Right ventricle myocardium superior (tissue), 1 donor: ENCODE measurements around the gene BOD1. TPM values are rescaled to one million over a fixed set of nuclear protein-coding genes. Genes with fewer than 3 reads are reported as not detected.

Source experiments
- ATAC-seq: fragments of 200-7000 bp; cut with Tn5 transposase; one replicate; pipeline ENCODE4 v1.9.1; 2020; ENCODE audit warnings: mild to moderate bottlenecking; ENCODE audit not compliant: poor library complexity
- DNase-seq: peaks from one replicate; pipeline ENCODE4 v3.0.0-alpha.2; 2020
- intact Hi-C: fragments of 100-400 bp; cut with DNase I; formaldehyde crosslinking; loops from one replicate; pipeline ENCODE4 v1.11.2; 2022
- long read RNA-seq: library from polyadenylated mRNA; unstranded; transcript quantifications from one replicate; pipeline ENCODE4 v2.0.0, GENCODE V29; 2021
- total RNA-seq: library from RNA; stranded (reverse); fragmentation: NEBNext Ultra II Directional; extraction: Animal tissue kit (Norgen Biotek cat#: 25700); gene quantifications from one replicate; pipeline ENCODE4 v1.2.1, GENCODE V29; 2021
- donor health status: DM: no; HTN: yes; CAD: no; lungs with severe emphysema.

The BOD1 gene
- total RNA-seq: 47.0 TPM
- long read RNA-seq, transcript BOD1-202 (4 exons, 1,562 nt): major isoform, 60 of 71 reads
- long read RNA-seq, partial matches to known transcripts: 0 of 71 reads
- long read RNA-seq, other reads (novel, unspliced or antisense): 1 of 71 reads

- DNase-seq: peak; percentile 97
- peak; percentile 96 for ATAC-seq
- intact Hi-C loops: loop anchor here (5.0 kb wide), 1 partner anchor 271 kb away; the partner anchor contains the start of gene CPEB4
Measured at GRCh38 chr5:173616577-173617118, at the start of gene BOD1. TSS of gene BOD1 (minus strand) at chr5:173616650. CDS start at chr5:173616436, 214 bp downstream.

- no peak for ATAC-seq
Measured at GRCh38 chr5:173665326-173665725, 48.9 kb upstream of the BOD1 start.

GRCh38 chr5:173664154-173664526, 47.7 kb upstream of the BOD1 start:
- DNase-seq (peak; percentile 77), ATAC-seq (peak; percentile 74)
- intact Hi-C loops: no loop called here

More at GRCh38 chr5:173665326-173665725, 48.9 kb upstream of the BOD1 start:
- DNase-seq: no peak
- intact Hi-C loops: no loop called here

DNA sequence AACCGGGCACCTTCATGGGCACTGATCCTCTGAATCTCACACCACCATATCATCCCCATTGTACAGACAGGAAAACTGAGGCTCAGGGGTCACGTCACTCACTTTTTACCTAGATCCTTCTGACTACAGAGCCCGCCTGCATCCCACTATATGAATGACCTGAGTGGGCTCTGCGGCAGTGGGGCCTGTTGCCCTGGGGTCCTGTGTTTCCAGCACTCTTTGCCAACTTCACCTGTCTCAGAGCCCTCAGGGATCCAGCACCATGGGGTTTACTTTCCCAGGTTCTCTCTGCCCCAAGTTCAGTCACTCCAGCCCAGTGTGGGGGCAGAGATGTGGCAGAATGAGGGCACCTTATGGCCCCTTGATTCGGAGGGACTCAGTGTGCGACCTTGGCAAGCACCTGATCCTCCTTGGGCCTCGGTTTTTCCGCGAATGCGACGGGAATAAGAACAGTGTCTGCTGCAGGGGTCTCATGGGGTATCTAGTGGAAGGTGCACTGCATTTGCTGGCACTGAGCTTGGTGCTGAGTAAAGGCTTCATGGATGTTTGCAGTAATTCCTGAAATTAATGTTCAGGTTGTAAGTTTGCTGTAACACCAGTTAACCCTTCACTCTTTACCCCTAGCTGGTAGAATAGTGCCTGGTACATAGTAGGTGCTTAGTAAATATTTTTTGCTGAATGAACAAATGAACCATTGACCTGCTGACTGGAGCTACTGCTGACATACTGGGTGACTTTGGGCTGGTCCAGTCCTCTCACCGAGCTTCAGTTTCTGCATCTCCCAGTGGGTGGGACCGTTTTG, 47.1 kb upstream of the BOD1 start:
- ATAC-seq: peak; percentile 14
- DNase-seq: no peak
- intact Hi-C loops: no loop called here

GRCh38 chr5:173662581-173663351, 46.3 kb upstream of the BOD1 start:
- intact Hi-C loops: no loop called here
- ATAC-seq (no peak), DNase-seq (no peak)

DNA sequence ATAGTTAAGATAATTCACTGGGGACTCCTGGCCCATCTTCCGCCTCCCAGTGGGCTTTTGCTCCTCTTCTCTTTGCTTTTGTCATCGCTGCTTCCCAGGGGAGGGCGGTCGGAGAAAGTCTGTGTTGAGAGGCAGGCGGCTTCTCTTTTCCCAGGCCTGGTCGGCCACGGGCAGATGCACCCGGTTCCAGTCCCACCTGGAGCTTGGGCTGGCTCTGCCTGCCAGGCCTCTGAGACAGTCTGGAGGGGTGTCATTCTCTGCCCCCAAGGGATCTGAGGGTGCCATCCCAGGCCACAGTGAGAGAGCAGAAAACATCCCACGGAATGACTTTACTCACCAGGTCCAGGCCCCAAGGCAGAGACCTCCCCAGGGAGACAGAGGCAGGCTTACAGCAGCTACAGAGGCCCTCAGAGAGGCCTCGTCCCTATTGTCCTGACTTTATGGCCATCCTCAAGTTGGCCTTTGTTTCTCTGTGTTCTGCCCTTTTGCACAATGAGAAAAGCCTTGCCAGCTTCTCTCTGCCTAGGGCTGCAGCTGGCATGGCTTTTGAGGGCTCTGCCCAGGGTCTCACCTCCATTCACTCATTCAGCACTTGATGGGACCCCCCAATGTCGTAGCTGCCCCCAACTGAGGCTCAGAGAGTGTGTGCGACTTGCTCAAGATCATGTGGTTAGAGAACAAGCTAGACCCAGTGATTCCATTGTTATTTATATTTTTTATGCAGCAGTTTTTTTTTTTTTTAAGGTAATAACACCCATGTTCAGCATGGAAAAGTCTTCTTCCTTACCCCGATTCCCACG, 44.2 kb upstream of the BOD1 start:
- ATAC-seq: no peak
- DNase-seq: no peak

DNA sequence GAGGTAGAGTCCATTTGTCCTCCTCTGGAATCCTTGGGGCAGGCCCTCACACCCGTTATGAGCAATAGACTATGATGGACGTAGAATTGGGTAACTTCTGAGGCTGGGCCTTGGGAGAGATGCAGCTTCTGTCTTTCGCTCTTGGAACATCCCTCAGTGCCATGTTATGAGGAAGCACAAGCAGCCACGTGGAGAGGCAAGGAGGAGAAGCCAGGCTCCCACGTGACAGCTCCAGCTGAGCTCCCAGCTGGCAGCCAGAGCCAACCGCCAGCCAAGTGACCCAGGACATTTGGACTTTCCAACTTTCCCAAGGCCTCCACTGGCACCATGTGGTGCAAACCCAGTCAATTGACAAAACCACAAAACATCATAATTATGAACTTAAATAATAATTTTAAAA, 43.0 kb upstream of the BOD1 start:
- DNase-seq (no peak), ATAC-seq (no peak)
- intact Hi-C loops: no loop called here

More for the DNA sequence above, 44.2 kb upstream of the BOD1 start:
- intact Hi-C loops: no loop called here

- intact Hi-C loops: no loop called here
- ATAC-seq (no peak), DNase-seq (no peak)
Measured at GRCh38 chr5:173657741-173658356, 41.4 kb upstream of the BOD1 start.

GRCh38 chr5:173655196-173655797, 38.8 kb upstream of the BOD1 start:
- ATAC-seq (no peak), DNase-seq (no peak)
- intact Hi-C loops: no loop called here

DNA sequence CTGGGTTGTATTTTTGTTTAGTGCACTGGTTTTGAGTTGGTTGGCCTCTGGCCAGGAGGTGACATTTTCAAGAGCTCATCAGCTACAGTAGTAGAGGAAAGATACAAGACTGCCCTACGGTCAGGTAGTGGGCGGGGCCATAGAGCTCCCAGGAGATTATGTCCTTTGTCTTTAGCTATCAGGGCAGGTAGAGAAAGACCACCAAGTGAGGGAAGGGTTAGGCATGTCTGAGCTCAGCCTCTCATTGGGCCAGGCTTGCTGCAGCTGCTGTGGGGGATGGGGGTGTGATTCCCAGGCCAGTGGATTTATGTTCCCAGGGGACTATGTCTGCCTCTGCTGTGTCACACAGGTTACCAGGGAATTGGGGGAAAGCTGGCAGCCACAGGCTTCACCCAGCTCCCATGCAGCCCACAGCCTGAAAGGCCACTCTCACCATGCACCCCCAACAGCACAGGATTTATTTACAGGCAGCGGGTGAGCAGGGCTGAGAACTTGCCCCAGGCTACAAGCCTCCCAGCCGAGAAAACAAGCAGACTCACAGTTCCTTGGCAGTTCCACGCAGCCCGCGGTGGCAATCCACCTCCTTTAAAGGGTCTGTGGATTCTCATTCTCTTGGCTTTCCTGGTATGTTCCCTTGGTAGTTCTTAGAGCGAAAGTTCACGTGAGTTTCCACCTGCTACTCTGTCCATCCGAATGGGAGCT, 37.5 kb upstream of the BOD1 start:
- intact Hi-C loops: no loop called here
- DNase-seq: no peak
- ATAC-seq: no peak

GRCh38 chr5:173648308-173648866, 31.9 kb upstream of the BOD1 start:
- no peak for ATAC-seq
- no peak for DNase-seq
- intact Hi-C loops: no loop called here

DNA sequence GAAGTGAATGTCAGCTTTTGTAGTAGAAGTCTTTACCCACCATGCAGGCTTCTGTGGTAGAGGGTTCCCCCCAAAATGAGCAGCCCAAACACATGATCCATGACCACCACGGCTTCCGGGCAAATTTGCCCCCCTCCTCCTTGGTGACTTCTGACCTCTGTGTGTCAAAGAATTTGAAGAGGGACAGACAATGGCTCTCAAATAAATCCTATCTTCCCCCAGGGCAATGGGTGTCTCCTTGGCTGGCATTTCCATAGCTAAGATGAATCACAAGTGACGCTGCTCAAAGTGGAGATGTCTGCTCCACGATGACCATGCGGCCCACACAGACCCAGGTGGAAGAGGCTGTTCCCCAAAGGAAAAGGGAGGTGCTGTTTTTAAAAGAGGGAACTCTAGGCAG, 30.2 kb upstream of the BOD1 start:
- DNase-seq: no peak
- no peak for ATAC-seq
- intact Hi-C loops: no loop called here

DNA sequence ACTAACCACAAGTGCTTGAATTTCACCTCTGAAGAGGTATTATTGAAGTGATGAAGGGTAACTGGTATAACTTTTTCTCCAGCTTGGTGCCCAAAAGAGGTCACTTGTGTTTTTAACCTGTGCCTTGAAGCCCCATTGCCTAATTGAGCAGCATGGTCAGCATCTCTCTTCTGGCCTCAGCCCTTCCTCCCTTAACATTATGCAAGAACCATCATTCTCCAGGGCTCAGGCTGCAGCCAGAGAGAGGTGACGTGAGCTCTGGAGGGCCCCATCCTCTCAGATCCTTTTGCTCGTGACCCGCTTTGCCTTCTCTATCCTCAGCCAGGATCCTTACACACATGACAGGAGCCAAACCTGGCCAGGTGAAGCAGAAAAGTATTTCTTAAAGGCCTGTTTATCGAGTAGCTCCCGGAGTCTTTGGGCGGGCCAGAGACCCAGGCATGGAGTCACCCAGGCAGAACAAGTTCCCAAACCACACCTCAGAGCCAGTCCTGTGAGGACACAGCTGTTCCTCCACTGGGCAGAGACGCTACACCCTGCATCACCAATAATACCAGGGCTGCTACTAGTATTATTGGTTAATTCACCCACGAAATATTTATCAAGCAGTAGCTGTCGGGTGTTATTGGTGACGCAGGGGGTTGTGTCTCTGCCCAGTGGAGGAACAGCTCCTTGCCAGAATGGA, 29.6 kb upstream of the BOD1 start:
- no peak for DNase-seq
- intact Hi-C loops: no loop called here
- no peak for ATAC-seq

- DNase-seq (no peak), ATAC-seq (no peak)
- intact Hi-C loops: no loop called here
Measured at GRCh38 chr5:173645437-173645807, 29.0 kb upstream of the BOD1 start.

GRCh38 chr5:173644673-173645436, 28.4 kb upstream of the BOD1 start:
- no peak for DNase-seq
- intact Hi-C loops: no loop called here
- ATAC-seq: no peak

- DNase-seq (no peak), ATAC-seq (no peak)
- intact Hi-C loops: no loop called here
Measured at GRCh38 chr5:173643964-173644363, 27.5 kb upstream of the BOD1 start.
